SJCRH30 (cell line): ENCODE results near the gene TNFRSF18. TPM values are rescaled to one million over a fixed set of nuclear protein-coding genes. Genes with fewer than 3 reads are reported as not detected.
"Not testable (repeated sequence)": the region's sequence is repeated elsewhere in the genome, so short reads cannot be mapped to it uniquely, and the experiment has no call there.

ENCODE experiments used
- DNase-seq, 2 experiments: peaks; one replicate each; pipeline ENCODE4 v3.0.0-alpha.2; 2015 to 2020
- H3K27ac ChIP-seq: fragments of 250-450 bp; sonication (Bioruptor Pico); 2 replicates; pipeline ENCODE4 v1.5.1; 2020; ENCODE audit warnings: mild to moderate bottlenecking, moderate library complexity
- H3K27me3 ChIP-seq: fragments of 250-450 bp; sonication (Bioruptor Pico); 2 replicates; pipeline ENCODE4 v1.5.1; 2020; ENCODE audit warnings: mild to moderate bottlenecking, moderate library complexity
- H3K36me3 ChIP-seq: fragments of 250-450 bp; sonication (Bioruptor Pico); 2 replicates; pipeline ENCODE4 v1.5.1; 2020; ENCODE audit warnings: mild to moderate bottlenecking, moderate library complexity
- H3K4me1 ChIP-seq: fragments of 250-450 bp; sonication (Bioruptor Pico); 2 replicates; pipeline ENCODE4 v1.5.1; 2020; ENCODE audit warnings: mild to moderate bottlenecking, moderate library complexity
- H3K4me3 ChIP-seq: fragments of 250-450 bp; sonication (Bioruptor Pico); 2 replicates; pipeline ENCODE4 v1.5.1; 2020; ENCODE audit warnings: mild to moderate bottlenecking, moderate library complexity
- H3K9me3 ChIP-seq: fragments of 250-450 bp; sonication (Bioruptor Pico); replicated peaks from 2 replicates; pipeline ENCODE4 v1.5.1; 2020; ENCODE audit warnings: mild to moderate bottlenecking, moderate library complexity
- total RNA-seq: library from RNA; depleted of rRNA; stranded (reverse); fragments of >200 nt; shearing (Covaris generic); gene quantifications from 2 replicates; pipeline ENCODE4 v1.2.3, GENCODE V29; 2014

TNFRSF18 gene
- total RNA-seq, 1 experiment from 2014 or later: 0.93 TPM

DNA sequence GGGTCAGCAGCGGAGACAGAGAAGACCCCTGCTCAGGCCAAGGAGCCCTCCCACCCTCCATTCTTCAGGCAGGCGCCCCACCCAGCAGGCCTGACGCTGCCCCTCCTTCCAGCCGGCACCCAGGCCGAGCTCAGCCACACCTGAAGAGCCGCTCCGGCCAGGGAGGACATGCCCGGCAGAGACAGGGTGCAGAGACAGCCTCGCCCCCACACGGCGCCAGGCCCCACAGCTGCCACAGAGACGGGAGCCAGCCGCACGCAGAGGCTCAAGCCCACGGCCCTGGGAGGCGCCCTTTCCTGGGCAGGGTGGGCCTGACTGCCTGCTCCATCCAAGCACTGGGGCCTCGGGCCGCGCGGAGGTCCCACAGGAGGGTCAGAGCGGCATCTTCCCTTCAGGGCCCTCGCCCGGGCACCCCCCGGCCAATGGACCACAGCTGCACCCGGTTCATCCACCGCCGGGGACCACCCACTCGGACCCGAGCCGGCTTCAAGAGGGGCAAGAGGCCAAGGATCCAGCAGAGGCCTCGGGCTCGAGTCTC, 27.5 kb downstream of the TNFRSF18 start:
- no peak overlapping the region for H3K4me3 ChIP-seq
- peaks cover 48% of the 10 kb centered on the region for H3K27me3 ChIP-seq
- no peak overlapping the region for H3K27ac ChIP-seq
- no peaks in the 10 kb centered on the region for H3K9me3 ChIP-seq
- H3K4me1 ChIP-seq: peaks cover 31% of the 10 kb centered on the region
- no peaks in the 10 kb centered on the region for H3K36me3 ChIP-seq
- DNase-seq: no peak

DNA sequence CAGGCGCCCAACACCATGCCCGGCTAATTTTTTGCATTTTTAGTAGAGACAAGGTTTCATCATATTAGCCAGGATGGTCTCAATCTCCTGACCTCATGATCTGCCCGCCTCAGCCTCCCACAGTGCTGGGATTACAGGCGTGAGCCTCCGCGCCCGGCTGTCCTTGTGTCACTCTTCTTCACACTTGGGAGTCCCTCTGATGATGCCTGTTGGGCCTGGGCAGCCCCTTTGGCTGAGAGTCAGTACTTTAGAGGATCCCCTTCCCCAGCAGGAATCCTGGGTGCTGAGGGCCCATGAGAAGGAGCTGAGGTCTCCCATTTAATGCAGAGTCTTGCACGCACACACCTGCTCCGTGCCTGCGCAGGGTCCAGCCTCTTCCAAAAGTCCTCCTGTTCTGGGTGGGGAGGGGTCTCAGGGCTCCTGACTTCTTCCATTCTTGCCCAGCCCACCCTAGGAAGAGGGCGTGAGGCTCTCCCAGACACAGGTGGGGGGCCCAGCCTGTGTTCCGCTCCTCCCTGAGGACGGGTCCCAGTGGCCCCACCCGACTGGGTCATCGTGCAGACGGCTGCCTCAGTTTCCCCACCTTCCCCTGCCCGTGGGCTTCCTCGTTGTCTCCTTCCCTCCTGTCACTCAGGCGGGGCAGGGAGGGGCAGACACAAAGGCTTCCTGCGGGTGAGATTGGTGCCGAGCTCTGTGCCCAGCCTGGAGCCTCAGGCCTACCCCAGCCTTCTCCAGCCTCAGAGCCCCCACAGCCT, 28.8 kb downstream of the TNFRSF18 start:
- no peak overlapping the region for H3K27ac ChIP-seq
- H3K4me3 ChIP-seq: no peak overlapping the region
- no peaks in the 10 kb centered on the region for H3K9me3 ChIP-seq
- peaks cover 60% of the 10 kb centered on the region for H3K27me3 ChIP-seq
- DNase-seq: no peak
- H3K4me1 ChIP-seq: peaks cover 31% of the 10 kb centered on the region
- no peaks in the 10 kb centered on the region for H3K36me3 ChIP-seq

DNA sequence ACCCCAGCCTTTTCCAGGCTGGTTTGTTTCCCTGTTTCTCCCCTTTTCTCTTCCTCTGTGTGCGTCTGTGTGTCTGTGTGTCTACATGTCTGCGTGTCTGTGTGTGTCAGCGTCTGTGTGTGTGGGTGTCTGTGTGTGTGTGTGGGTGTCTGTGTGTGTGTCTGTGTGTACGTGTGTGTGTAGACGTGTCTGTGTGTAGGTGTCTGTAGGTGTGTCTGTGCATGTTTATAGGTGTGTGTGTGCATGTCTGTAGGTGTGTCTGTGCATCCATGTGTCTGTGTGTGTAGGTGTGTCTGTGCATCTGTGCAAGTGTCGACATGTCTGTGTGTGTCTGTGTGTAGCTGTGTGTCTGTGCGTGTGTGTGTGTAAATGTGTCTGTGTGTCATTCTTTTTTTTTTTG, 29.5 kb downstream of the TNFRSF18 start:
- no peak overlapping the region for H3K4me3 ChIP-seq
- H3K9me3 ChIP-seq: no peaks in the 10 kb centered on the region
- DNase-seq: no peak
- no peaks in the 10 kb centered on the region for H3K36me3 ChIP-seq
- peaks cover 65% of the 10 kb centered on the region for H3K27me3 ChIP-seq
- no peak overlapping the region for H3K27ac ChIP-seq
- H3K4me1 ChIP-seq: peaks cover 27% of the 10 kb centered on the region

DNA sequence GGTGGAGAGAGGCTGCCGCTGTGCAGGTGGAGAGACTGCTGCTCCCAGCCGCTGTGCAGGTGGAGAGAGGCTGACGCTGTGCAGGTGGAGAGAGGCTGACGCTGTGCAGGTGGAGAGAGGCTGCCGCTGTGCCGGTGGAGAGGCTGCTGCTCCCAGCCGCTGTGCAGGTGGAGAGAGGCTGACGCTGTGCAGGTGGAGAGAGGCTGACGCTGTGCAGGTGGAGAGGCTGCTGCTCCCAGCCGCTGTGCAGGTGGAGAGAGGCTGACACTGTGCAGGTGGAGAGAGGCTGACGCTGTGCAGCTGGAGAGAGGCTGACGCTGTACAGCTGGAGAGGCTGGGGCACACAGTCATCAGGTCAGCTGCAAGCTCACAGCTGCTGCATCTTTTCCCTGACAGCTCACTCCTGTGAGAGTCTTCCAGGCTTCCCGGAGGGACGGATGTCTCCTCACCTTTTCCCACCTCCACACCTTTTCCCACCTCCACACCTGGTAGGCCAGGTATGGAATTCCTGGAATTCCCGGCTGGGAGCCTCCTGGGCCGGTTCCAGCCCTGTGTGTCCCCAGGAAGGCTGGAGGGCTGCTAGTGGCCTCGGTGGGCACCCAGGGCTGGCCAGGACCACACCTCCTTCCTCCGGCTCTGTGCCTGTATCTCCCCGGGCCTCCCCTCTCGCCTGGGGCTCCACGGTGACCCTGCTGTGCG, 30.2 kb downstream of the TNFRSF18 start:
- H3K27me3 ChIP-seq: peaks cover 73% of the 10 kb centered on the region
- not testable (repeated sequence) for DNase-seq, H3K4me3 ChIP-seq, H3K27ac ChIP-seq, H3K9me3 ChIP-seq, H3K36me3 ChIP-seq
- H3K4me1 ChIP-seq: peaks cover 20% of the 10 kb centered on the region

DNA sequence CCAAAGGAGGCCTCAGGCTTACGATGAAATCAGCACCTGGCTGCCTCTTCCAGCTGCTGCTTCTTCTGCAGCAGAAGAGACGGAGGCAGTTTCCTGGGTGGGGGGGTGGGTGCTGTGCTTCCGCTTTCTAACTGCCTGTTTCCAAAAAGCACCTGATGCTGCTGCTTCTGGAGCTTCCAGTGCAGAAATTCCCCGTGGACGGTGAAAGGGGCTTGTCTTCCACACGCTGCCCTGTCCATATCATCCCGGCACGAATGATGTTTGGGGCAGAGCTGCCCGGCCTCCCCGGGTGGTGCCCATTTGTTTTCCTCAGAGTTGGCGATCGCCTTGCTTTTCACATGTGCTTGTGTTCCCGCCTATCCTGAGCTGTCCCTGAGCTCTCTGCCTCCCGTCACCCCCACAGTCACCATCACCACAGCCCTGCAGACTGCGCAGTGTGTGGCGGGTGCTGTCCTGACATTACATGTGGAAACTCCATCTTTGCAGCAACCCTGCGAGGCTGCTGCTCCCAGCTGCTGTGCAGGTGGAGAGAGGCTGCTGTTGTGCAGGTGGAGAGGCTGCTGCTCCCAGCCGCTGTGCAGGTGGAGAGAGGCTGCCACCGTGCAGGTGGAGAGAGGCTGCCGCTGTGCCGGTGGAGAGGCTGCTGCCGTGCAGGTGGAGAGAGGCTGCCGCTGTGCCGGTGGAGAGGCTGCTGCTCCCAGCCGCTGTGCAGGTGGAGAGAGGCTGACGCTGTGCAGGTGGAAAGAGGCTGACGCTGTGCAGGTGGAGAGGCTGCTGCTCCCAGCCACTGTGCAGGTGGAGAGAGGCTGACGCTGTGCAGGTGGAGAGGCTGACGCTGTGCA, 30.9 kb downstream of the TNFRSF18 start:
- peaks cover 79% of the 10 kb centered on the region for H3K27me3 ChIP-seq
- H3K4me1 ChIP-seq: peaks cover 15% of the 10 kb centered on the region
- no peak overlapping the region for H3K27ac ChIP-seq
- no peak for DNase-seq
- no peaks in the 10 kb centered on the region for H3K9me3 ChIP-seq
- no peak overlapping the region for H3K4me3 ChIP-seq
- no peaks in the 10 kb centered on the region for H3K36me3 ChIP-seq

DNA sequence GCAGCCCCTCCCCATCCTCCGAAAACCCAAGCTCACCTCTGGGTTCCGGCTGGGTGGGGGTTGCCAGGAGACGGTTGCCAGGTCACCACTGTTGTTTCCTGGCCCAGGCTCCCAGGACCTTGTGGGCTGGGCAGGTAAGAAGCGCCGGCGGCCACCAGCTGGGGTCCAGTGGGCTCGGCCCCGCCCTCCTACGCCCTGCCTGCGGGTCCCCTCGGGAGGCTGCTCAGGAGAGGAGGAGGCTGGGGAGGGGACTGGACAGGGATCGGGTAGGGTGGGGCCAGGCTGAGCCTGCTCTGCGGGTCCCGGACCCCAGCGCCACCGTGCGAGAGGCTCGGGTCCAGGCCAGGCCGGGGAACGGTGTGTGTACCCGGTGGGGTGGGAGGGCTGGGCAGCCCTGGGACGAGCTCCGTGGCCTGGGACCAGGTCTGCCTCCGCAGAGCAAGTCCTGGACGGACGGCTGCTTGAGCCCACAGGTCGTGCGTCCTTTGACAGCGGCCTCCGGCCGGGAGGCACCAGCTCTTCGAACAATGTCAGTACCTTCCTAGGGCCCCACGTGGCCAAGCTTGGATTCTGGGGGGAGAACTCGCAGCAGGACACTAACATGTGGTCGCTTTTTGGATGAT, 32.5 kb downstream of the TNFRSF18 start, which contains the start of gene TTLL10:
TTLL10 (plus strand) TSS at position 88 of the 623 bp plus-strand sequence. CDS start 5,336 bp downstream, outside the sequence.
- H3K36me3 ChIP-seq: no peaks in the 10 kb centered on the region
- H3K27me3 ChIP-seq: peaks cover 81% of the 10 kb centered on the region
- H3K4me3 ChIP-seq: no peak within 1 kb of the TSS
- no peaks in the 10 kb centered on the region for H3K9me3 ChIP-seq
- no peak for DNase-seq
- H3K4me1 ChIP-seq: peaks cover 2% of the 10 kb centered on the region; the same call in 1 of the 2 replicates
- no peak within 1 kb of the TSS for H3K27ac ChIP-seq

DNA sequence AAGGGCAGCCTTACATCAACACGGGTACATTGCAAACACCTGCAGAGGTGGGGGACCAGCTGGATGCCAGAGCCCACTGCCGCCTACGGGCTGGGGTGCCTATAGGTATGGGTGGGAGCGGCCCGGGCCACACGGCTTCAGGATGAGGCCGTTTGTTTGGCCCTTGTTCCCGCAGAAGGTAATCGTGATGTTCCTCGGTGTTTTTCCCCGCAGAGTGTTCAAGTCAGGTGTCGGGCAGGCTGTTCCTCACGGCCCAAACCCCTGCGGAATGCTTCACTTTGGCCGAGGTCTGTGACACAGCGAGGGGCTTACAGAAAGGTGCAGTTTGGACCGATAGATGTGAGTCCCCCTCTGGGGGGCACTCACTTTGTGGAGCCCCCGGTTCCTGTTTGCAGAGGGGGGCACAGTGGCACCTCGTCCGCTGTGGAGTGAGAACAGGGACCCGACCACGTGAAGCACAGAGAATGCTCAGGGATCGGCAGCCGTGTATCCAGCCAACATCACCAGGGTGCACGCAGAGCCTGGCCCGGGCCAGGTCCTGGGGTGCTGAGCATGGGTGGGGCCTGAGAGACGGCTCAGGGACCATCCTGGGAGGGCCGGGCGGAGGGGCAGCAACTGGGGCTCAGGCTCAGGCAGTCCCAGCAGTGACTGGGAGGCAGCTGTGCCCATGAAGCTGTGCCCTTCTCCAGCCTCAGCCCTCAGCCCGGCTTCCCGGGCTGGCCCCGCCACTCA, 33.2 kb downstream of the TNFRSF18 start:
- Histone ChIP-seq H3K9me3 (no peaks in the 10 kb centered on the region), H3K4me3 (no peak overlapping the region), H3K36me3 (no peaks in the 10 kb centered on the region), H3K4me1 (no peaks in the 10 kb centered on the region; the same call in 1 of the 2 replicates), H3K27ac (no peak overlapping the region), H3K27me3 (peaks cover 81% of the 10 kb centered on the region)
- DNase-seq: no peak

DNA sequence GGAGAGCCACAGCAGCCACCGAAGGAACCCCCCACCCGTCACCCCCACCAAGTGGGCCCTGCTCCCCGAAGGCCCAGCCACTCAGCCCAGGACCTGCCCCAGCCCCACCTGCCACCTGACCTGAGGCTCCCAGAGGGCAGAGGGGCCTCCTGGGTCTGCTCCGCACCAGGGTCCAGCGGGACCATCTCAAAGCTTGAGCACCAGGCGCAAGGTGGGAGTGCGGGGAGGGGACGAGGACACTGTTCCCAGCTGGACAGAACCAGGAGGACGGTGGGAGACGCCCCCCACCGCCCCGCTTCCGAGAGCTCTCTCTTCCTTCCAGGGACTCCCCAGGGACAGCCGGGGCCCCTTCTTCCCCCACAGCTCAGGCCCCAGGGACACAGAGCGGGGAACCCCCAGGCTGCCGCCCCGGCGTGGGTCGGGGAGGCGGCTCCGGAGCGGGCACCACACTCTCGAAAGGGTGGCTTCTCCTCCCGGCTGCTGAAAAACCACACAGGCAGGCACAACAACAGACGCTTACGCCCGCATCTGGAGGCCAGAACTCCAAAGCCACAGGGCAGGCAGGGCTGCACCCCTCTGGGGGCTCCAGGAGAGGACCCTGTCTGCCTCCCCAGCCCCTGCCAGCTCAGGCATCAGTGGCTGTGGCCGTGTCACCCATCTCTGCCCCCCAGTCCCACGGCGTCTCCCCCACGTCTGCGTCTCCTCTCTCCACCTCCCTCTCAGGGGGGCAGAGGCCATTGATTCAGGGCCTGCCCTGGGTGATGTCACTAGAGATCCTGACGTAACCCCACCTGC, 34.6 kb downstream of the TNFRSF18 start:
- no peaks in the 10 kb centered on the region for H3K9me3 ChIP-seq
- H3K27ac ChIP-seq: no peak overlapping the region
- no peaks in the 10 kb centered on the region; the same call in 1 of the 2 replicates for H3K4me1 ChIP-seq
- DNase-seq: no peak
- H3K36me3 ChIP-seq: no peaks in the 10 kb centered on the region
- peaks cover 80% of the 10 kb centered on the region for H3K27me3 ChIP-seq
- H3K4me3 ChIP-seq: no peak overlapping the region

DNA sequence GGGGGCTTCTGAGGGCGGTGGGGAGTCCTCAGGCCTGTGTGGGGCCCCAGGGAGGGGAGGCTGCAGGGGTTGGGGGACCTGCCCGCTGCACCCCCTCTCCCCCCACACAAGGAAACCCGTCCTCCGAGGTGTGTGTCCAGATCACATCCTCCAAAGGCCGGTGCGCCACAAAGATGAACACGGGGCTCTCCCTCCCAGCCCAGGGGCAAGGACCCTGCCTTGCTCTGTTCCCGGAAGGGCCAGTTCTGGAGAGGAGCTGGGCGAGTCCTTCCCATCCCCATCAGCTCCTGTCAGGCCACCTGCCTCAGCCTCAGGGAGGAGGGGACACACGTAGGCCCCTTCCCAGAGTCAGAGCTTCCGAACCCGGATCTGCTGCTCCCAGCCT, 35.2 kb downstream of the TNFRSF18 start:
- Histone ChIP-seq H3K9me3 (no peaks in the 10 kb centered on the region), H3K4me1 (peaks cover under 1% of the 10 kb centered on the region), H3K27ac (no peak overlapping the region), H3K4me3 (no peak overlapping the region), H3K27me3 (peaks cover 78% of the 10 kb centered on the region), H3K36me3 (no peaks in the 10 kb centered on the region)
- DNase-seq: no peak

DNA sequence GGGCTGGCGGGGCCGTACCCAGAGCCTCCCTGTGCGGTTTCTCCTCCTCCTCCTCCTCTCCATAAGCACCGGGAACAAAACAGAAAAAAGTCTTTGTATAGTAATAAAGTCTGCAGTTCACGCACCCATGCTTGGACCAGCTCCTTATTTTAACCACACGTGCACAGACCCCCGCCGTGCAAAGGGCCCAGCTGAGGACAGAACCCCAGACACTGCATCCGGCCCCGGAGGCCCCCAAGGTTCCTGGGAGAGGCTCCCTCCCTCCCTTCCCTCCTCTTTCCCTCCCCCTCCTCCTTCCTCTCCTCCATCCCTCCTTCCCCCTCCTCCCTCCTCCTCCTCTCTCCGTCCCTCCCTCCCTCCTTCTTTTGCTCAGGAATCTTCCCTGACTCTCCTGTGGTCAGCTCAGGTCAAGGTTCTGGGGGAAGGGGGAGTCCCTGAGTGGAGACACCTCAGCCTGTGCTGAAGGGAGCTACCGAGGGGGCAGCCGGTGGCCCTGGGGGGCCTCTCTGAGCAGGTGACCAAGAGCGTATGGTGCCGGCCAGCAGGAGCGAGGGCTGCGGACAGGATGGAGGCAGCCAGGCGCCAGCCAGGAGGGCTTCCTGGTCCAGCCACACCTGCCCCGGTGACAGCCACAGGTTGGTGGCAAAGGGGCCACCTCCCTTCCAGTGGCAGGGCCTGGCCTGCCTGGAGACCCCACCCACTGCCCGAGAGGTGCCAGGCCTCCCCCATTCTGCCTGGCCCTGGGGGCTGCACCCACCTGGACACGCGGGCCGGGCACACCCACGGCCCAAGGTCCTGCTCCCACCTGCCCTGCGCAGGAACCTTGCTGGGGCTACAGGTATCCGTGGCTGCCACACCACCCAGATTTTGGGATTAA, 35.9 kb downstream of the TNFRSF18 start:
- Histone ChIP-seq H3K4me3 (no peak overlapping the region), H3K27me3 (peaks cover 85% of the 10 kb centered on the region), H3K36me3 (no peaks in the 10 kb centered on the region), H3K4me1 (peaks cover 7% of the 10 kb centered on the region), H3K9me3 (no peaks in the 10 kb centered on the region), H3K27ac (no peak overlapping the region)
- DNase-seq: no peak

DNA sequence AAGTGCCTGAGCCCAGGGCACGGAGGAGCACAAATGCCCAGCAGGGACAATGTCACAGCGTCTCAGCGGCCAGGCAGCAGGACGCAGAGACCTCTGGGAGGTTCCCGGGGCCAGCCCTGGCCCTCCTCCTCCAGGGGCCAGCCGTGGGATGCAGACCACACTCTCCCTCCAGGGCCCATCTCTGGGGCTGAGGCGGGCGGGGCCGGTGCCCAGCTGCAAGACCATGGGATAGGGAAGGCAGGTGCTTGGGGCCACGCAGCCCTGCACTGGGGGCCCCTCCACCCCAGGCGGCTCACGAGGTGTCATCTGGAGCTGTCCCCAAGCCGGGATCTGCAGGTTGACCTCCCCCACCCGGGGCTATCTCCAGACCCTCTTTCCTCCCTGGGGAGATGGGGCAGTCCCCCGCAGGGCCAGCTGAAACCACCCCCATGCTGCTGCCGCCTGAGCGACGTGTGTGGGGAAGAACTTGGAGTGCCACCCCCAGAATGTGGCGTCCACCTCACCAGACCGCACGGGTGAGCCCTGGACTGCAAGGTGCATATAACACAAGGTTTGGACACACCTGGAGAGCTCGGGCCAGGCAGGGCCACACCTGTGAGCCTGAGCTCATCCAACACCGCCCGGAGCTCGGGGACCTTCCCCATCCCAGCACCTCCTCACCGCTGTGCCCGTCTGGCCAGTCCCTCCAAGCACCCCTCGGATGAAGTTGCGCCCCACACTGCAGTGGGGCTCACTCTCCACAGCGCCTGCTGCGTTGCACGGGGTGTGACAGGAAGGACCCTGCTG, 36.8 kb downstream of the TNFRSF18 start:
- no peak for DNase-seq
- Histone ChIP-seq H3K27me3 (peaks cover 91% of the 10 kb centered on the region), H3K9me3 (no peaks in the 10 kb centered on the region), H3K4me3 (no peak overlapping the region), H3K27ac (no peak overlapping the region), H3K4me1 (peaks cover 11% of the 10 kb centered on the region), H3K36me3 (no peaks in the 10 kb centered on the region)
